B cell (primary cell): ENCODE measurements around the gene GRID2.

Source experiments
- CTCF ChIP-seq: fragments of 200-600 bp; IDR thresholded peaks from one replicate; pipeline ENCODE4 v1.8.0; 2022; ENCODE audit warnings: antibody characterized with exemption, mild to moderate bottlenecking
- EZH2 ChIP-seq: IDR thresholded peaks from 2 replicates; pipeline ENCODE4 v1.6.1; 2012; ENCODE audit warnings: borderline replicate concordance, low read depth, mild to moderate bottlenecking, moderate library complexity, low read length; ENCODE audit not compliant: insufficient read depth, poor library complexity, severe bottlenecking

- no peak for TF ChIP-seq CTCF
- TF ChIP-seq EZH2: no peak
These were observed 1008.5 kb downstream of the GRID2 start for GRCh38 chr4:93312299-93312698.
